Caco-2 (cell line): ENCODE data around the gene AGBL2. TPM values are rescaled to one million over a fixed set of nuclear protein-coding genes. Genes with fewer than 3 reads are reported as not detected.

Experiments used
- BruUV-seq: library from RNA; stranded (reverse); fragments of 400-500 nt; replicated peaks from 2 replicates; lab custom pipeline; 2021; lab: Mats Ljungman, UMichigan
- CTCF ChIA-PET: fragments of 300-600 bp; sonication (Branson Sonifier 250); formaldehyde crosslinking; loops from one replicate; lab custom pipeline; 2022; ENCODE audit warnings: antibody characterized with exemption; lab: Charles Lee
- POLR2A ChIA-PET: fragments of 300-600 bp; sonication (Branson Sonifier 250); formaldehyde crosslinking; loops from one replicate; lab custom pipeline; 2022; ENCODE audit warnings: antibody characterized with exemption; lab: Charles Lee
- DNase-seq, 2 experiments: peaks; one replicate each; pipeline versions ENCODE4 v3.0.0 to v3.0.0-alpha.2; 2020 to 2022
- H3K27me3 ChIP-seq: replicated peaks from 2 replicates; pipeline ENCODE4 v1.6.0; 2011; ENCODE audit warnings: low read length; ENCODE audit not compliant: control insufficient read depth, insufficient read depth
- H3K36me3 ChIP-seq: 2 replicates; pipeline ENCODE4 v1.5.1; 2011; ENCODE audit warnings: low read length; ENCODE audit not compliant: control insufficient read depth, insufficient read depth
- H3K4me1 ChIP-seq: fragments of 250-450 bp; sonication (Bioruptor Pico); 2 replicates; pipeline ENCODE4 v1.5.1; 2020; ENCODE audit warnings: mild to moderate bottlenecking
- H3K4me3 ChIP-seq: 2 replicates; pipeline ENCODE4 v1.5.1; 2011; ENCODE audit warnings: low read depth, mild to moderate bottlenecking, control low read depth, low read length
- H3K9me3 ChIP-seq: fragments of 250-450 bp; sonication (Bioruptor Pico); 2 replicates; pipeline ENCODE4 v1.5.1; 2020; ENCODE audit warnings: mild to moderate bottlenecking, moderate library complexity
- H3K27ac Mint-ChIP-seq: one replicate; pipeline ENCODE4 v1.8.0; 2022; ENCODE audit warnings: mixed read lengths; ENCODE audit not compliant: unreplicated experiment
- H3K27me3 Mint-ChIP-seq: one replicate; pipeline ENCODE4 v1.8.0; 2022; ENCODE audit warnings: mixed read lengths; ENCODE audit not compliant: insufficient read depth, unreplicated experiment
- H3K36me3 Mint-ChIP-seq: one replicate; pipeline ENCODE4 v1.8.0; 2022; ENCODE audit warnings: mild to moderate bottlenecking, mixed read lengths; ENCODE audit not compliant: insufficient read depth, unreplicated experiment
- H3K4me1 Mint-ChIP-seq: one replicate; pipeline ENCODE4 v1.8.0; 2022; ENCODE audit warnings: low read depth, mixed read lengths; ENCODE audit not compliant: unreplicated experiment
- H3K4me3 Mint-ChIP-seq: one replicate; pipeline ENCODE4 v1.8.0; 2022; ENCODE audit warnings: mild to moderate bottlenecking, moderate library complexity, mixed read lengths; ENCODE audit not compliant: unreplicated experiment
- H3K9me3 Mint-ChIP-seq: one replicate; pipeline ENCODE4 v1.8.0; 2022; ENCODE audit warnings: mixed read lengths; ENCODE audit not compliant: unreplicated experiment
- intact Hi-C: fragments of 100-400 bp; cut with micrococcal nuclease; formaldehyde crosslinking; loops from one replicate; pipeline ENCODE4 v1.10.0; 2022; ENCODE audit not compliant: unreplicated experiment
- total RNA-seq: library from RNA; stranded (reverse); gene quantifications from 2 replicates; pipeline ENCODE4 v1.2.3, GENCODE V29; 2022
- TF ChIP-seq, protein P1 (sequence below), 2 experiments: fragments of 200-600 bp in 1 of 2; IDR thresholded peaks; 1 replicate in 1 of 2; 2 replicates in 1 of 2; pipeline versions ENCODE4 v1.5.1 to v1.8.0; 2011 to 2022; ENCODE audit warnings: antibody characterized with exemption in 1 of 2, control low read depth in 1 of 2, inconsistent platforms in 1 of 2, low read depth in 1 of 2, low read length in 1 of 2, mild to moderate bottlenecking in 1 of 2, moderate library complexity in 1 of 2; ENCODE audit not compliant: insufficient read depth in 1 of 2, severe bottlenecking in 1 of 2, unreplicated experiment in 1 of 2

AGBL2 gene
- total RNA-seq, 1 experiment from 2014 or later = 2.9 TPM

- TF ChIP-seq, protein P1, sequence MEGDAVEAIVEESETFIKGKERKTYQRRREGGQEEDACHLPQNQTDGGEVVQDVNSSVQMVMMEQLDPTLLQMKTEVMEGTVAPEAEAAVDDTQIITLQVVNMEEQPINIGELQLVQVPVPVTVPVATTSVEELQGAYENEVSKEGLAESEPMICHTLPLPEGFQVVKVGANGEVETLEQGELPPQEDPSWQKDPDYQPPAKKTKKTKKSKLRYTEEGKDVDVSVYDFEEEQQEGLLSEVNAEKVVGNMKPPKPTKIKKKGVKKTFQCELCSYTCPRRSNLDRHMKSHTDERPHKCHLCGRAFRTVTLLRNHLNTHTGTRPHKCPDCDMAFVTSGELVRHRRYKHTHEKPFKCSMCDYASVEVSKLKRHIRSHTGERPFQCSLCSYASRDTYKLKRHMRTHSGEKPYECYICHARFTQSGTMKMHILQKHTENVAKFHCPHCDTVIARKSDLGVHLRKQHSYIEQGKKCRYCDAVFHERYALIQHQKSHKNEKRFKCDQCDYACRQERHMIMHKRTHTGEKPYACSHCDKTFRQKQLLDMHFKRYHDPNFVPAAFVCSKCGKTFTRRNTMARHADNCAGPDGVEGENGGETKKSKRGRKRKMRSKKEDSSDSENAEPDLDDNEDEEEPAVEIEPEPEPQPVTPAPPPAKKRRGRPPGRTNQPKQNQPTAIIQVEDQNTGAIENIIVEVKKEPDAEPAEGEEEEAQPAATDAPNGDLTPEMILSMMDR (IDR thresholded peaks at IDR 0.05; ENCODE audit: insufficient read depth in 1 of 2, low read depth in 1 of 2, low read length in 1 of 2, severe bottlenecking in 1 of 2, unreplicated experiment in 1 of 2) = no peak
- Mint-ChIP-seq H3K27ac (no peak overlapping the region), H3K4me3 (no peak overlapping the region), H3K27me3 (no peaks in the 10 kb centered on the region), H3K36me3 (no peaks in the 10 kb centered on the region), H3K9me3 (no peaks in the 10 kb centered on the region), H3K4me1 (peaks cover 7% of the 10 kb centered on the region)
- Histone ChIP-seq H3K36me3 (no peaks in the 10 kb centered on the region), H3K27me3 (no peaks in the 10 kb centered on the region), H3K4me1 (no peaks in the 10 kb centered on the region), H3K4me3 (no peak overlapping the region), H3K9me3 (no peaks in the 10 kb centered on the region)
- ChIA-PET CTCF (interaction anchor here (0.7 kb wide), 1 partner anchor 140 kb away, joined by 4 read pairs; no protein-coding TSS in a partner anchor), POLR2A (no interaction called here)
- DNase-seq = no peak
- BruUV-seq = no TSS peak
- intact Hi-C loops = no loop called here
Measured at GRCh38 chr11:47705721-47706120, 9.4 kb downstream of the AGBL2 start.

DNA sequence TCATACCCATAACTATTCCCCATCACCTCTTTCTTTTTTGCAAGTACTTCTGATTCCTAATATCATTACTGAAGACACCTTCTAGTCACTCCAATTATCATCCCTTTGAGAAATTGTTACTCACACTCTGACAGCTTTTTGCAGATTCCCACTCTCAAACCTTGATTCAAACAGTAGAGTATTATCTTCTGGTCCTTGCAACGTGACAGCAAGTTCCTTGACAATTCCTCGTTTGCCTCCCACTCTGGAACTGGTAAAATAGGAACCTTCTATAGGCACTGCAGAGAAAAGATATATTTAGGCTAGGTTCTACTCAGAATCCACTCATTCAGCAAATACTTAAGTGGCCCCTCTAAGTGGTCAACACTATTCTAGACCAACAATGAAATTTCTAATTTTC is 23.2 kb downstream of the AGBL2 start:
- intact Hi-C loops = loop anchor here (5.0 kb wide), 1 partner anchor 35 kb away; no protein-coding TSS in a partner anchor
- CTCF ChIA-PET = no interaction called here
- POLR2A ChIA-PET = no interaction called here
- no peak for DNase-seq
- Mint-ChIP-seq H3K27me3 (no peaks in the 10 kb centered on the region), H3K36me3 (no peaks in the 10 kb centered on the region), H3K9me3 (peaks cover 9% of the 10 kb centered on the region), H3K4me1 (no peaks in the 10 kb centered on the region), H3K4me3 (no peak overlapping the region), H3K27ac (no peak overlapping the region)
- TF ChIP-seq, protein P1 (IDR thresholded peaks at IDR 0.05; ENCODE audit: insufficient read depth in 1 of 2, low read depth in 1 of 2, low read length in 1 of 2, severe bottlenecking in 1 of 2, unreplicated experiment in 1 of 2) = no peak
- no peak overlapping the region for H3K4me3 ChIP-seq
- no peaks in the 10 kb centered on the region for H3K9me3 ChIP-seq
- no peaks in the 10 kb centered on the region for H3K36me3 ChIP-seq
- BruUV-seq = no TSS peak
- peaks cover 4% of the 10 kb centered on the region; the same call in 1 of the 2 replicates for H3K4me1 ChIP-seq
- H3K27me3 ChIP-seq = no peaks in the 10 kb centered on the region

DNA sequence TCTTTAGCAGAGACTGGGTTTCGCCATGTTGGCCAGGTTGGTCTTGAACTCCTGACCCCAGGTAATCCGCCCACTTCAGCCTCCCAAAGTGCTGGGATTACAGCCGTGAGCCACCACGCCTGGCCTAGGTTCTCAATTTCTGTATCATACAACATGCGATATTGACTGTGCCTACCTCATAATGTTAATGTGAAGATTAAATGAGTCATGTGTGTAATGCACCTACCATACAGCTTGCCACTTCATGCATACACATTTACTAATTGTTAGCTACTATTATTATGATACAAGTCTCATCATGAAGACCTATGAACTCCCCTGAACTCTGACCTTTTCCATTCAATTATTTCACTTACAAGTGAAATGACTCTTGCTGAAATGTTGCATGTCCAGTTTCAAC is 25.7 kb downstream of the AGBL2 start:
- intact Hi-C loops = no loop called here
- Histone ChIP-seq H3K4me1 (peaks cover 4% of the 10 kb centered on the region; the same call in 1 of the 2 replicates), H3K9me3 (no peaks in the 10 kb centered on the region), H3K27me3 (no peaks in the 10 kb centered on the region), H3K36me3 (no peaks in the 10 kb centered on the region), H3K4me3 (no peak overlapping the region)
- Mint-ChIP-seq H3K4me1 (no peaks in the 10 kb centered on the region), H3K9me3 (peaks cover 9% of the 10 kb centered on the region), H3K36me3 (no peaks in the 10 kb centered on the region), H3K27me3 (no peaks in the 10 kb centered on the region), H3K4me3 (no peak overlapping the region), H3K27ac (no peak overlapping the region)
- ChIA-PET CTCF (no interaction called here), POLR2A (interaction anchor here (0.6 kb wide), 1 partner anchor 132 kb away, joined by 3 read pairs; no protein-coding TSS in a partner anchor)
- TF ChIP-seq, protein P1 (IDR thresholded peaks at IDR 0.05; ENCODE audit: insufficient read depth in 1 of 2, low read depth in 1 of 2, low read length in 1 of 2, severe bottlenecking in 1 of 2, unreplicated experiment in 1 of 2) = no peak
- DNase-seq = no peak
- no TSS peak for BruUV-seq
